Measurements from ENCODE around the gene TGFBRAP1.

Gene TGFBRAP1

GRCh38 chr2:105215586-105216192, 113.8 kb downstream of the TGFBRAP1 start:
- H3K4me3 ChIP-seq (ENCODE audit: low read depth, low read length): no peak overlapping the region
- DNase-seq (ENCODE audit: low read depth): no peak

More at GRCh38 chr2:105215586-105216192, 113.8 kb downstream of the TGFBRAP1 start:
- TF ChIP-seq MAX (IDR thresholded peaks at IDR 0.05; ENCODE audit: low read depth, low read length) (no peak), CTCF (IDR thresholded peaks at IDR 0.05; ENCODE audit: low read depth, low read length) (no peak), POLR2A (IDR thresholded peaks at IDR 0.05; ENCODE audit: extremely low read depth, insufficient read length) (no peak), MYC (IDR thresholded peaks at IDR 0.05; ENCODE audit: low read depth, low read length) (no peak)
